K562 (cell line): ENCODE results near the gene HBB. TPM values are rescaled to one million over a fixed set of nuclear protein-coding genes. Genes with fewer than 3 reads are reported as not detected.
A peak's percentile ranks its signal among the peaks of the same experiment; 100 is the strongest.

Experiments
- CREB1 ChIP-seq, 2 experiments: sonication (generic) in 1 of 2; formaldehyde crosslinking in 1 of 2; IDR thresholded peaks; 2 replicates each; pipeline versions ENCODE4 v1.6.1 to v1.8.0; 2012 to 2022; ENCODE audit warnings: inconsistent platforms in 1 of 2, mild to moderate bottlenecking in 1 of 2, missing genetic modification reagents in 1 of 2, moderate library complexity in 1 of 2
- PCBP2 ChIP-seq: fragments of 200-400 bp; formaldehyde crosslinking; IDR thresholded peaks from 2 replicates; pipeline ENCODE4 v1.6.1; 2018; ENCODE audit warnings: low read length, low read depth, mild to moderate bottlenecking, moderate library complexity; ENCODE audit not compliant: poor library complexity, severe bottlenecking
- POLR3A ChIP-seq: IDR thresholded peaks from 2 replicates; pipeline ENCODE4 v1.6.1; 2011; ENCODE audit warnings: borderline replicate concordance, mild to moderate bottlenecking, moderate library complexity; ENCODE audit not compliant: insufficient read length, insufficient read depth; ENCODE audit errors: extremely low read depth
- ZMIZ1 ChIP-seq, 2 experiments: fragments of 150-350 bp in 1 of 2; IDR thresholded peaks; 2 replicates each; pipeline ENCODE4 v1.6.1; 2012 to 2016; ENCODE audit warnings: low read depth in 2 of 2, low read length in 2 of 2, mild to moderate bottlenecking in 1 of 2, moderate library complexity in 1 of 2
- ZNF696 ChIP-seq: fragments of 250-450 bp; sonication (Bioruptor Pico); conservative IDR thresholded peaks from 2 replicates; pipeline ENCODE4 v1.4.0; 2020; ENCODE audit warnings: mild to moderate bottlenecking, moderate library complexity
- polyA plus RNA-seq, 8 experiments: library from polyadenylated mRNA; depleted of rRNA in 4 of 8; stranded (reverse) in 5 of 8; unstranded in 3 of 8; fragments of >200 nt; fragmentation: Nextera tagmentation in 2 of 8; fragmentation: Illumina TruSeq in 1 of 8; extraction: Ambion mirVana in 2 of 8; extraction: Trizol in 1 of 8; gene quantifications; 2 replicates each; pipeline versions ENCODE4 v1.2.1 to v1.2.3, GENCODE V29; 2011 to 2014; ENCODE audit warnings: inconsistent platforms in 1 of 8, missing spikeins in 1 of 8
- total RNA-seq, 7 experiments: library from RNA; depleted of rRNA in 6 of 7; stranded (reverse); fragments of >200 nt in 6 of 7; fragmentation: Illumina TruSeq in 2 of 7; extraction: Trizol in 2 of 7; gene quantifications; 2 replicates each; pipeline versions ENCODE4 v1.2.1 to v1.2.3, GENCODE V29; 2011 to 2021; ENCODE audit warnings: low replicate concordance in 1 of 7
- TF ChIP-seq, protein P1 (sequence below), 2 experiments: fragments of 450-650 bp; conservative IDR thresholded peaks; 2 replicates each; pipeline ENCODE4 v1.6.1; 2017; ENCODE audit warnings: mild to moderate bottlenecking in 2 of 2, moderate library complexity in 2 of 2

Gene HBB
- total and polyA plus RNA-seq, 9 of the 15 experiments (the other 6 are each of a cell fraction or from before 2014, with no cell fraction given): 0.33 to 3.4 (median 1.2) TPM; not detected in 2

GRCh38 chr11:5250543-5251204 is 23.8 kb upstream of the HBB start (continued):
- TF ChIP-seq ZMIZ1 (IDR thresholded peaks at IDR 0.05; ENCODE audit: low read depth in 2 of 2, low read length in 2 of 2) (no peak), POLR3A (no peak), ZNF696 (CRISPR knock-in tag) (peak; percentile 69; the same call in 1 of the 2 replicates), CREB1 (IDR thresholded peaks at IDR 0.05) (no peak), CREB1 (CRISPR knock-in tag; IDR thresholded peaks at IDR 0.05) (no peak), PCBP2 (no peak)
- TF ChIP-seq, protein P1, sequence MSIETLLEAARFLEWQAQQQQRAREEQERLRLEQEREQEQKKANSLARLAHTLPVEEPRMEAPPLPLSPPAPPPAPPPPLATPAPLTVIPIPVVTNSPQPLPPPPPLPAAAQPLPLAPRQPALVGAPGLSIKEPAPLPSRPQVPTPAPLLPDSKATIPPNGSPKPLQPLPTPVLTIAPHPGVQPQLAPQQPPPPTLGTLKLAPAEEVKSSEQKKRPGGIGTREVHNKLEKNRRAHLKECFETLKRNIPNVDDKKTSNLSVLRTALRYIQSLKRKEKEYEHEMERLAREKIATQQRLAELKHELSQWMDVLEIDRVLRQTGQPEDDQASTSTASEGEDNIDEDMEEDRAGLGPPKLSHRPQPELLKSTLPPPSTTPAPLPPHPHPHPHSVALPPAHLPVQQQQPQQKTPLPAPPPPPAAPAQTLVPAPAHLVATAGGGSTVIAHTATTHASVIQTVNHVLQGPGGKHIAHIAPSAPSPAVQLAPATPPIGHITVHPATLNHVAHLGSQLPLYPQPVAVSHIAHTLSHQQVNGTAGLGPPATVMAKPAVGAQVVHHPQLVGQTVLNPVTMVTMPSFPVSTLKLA (conservative IDR thresholded peaks at IDR 0.05): 0 out of 4 replicates have a peak, but pooled peaks of 1 of the 2 experiments have one; percentile 4
- TF ChIP-seq, all 486 proteins: peak for 11
